Measurements from ENCODE around the gene SDF4.

DNA sequence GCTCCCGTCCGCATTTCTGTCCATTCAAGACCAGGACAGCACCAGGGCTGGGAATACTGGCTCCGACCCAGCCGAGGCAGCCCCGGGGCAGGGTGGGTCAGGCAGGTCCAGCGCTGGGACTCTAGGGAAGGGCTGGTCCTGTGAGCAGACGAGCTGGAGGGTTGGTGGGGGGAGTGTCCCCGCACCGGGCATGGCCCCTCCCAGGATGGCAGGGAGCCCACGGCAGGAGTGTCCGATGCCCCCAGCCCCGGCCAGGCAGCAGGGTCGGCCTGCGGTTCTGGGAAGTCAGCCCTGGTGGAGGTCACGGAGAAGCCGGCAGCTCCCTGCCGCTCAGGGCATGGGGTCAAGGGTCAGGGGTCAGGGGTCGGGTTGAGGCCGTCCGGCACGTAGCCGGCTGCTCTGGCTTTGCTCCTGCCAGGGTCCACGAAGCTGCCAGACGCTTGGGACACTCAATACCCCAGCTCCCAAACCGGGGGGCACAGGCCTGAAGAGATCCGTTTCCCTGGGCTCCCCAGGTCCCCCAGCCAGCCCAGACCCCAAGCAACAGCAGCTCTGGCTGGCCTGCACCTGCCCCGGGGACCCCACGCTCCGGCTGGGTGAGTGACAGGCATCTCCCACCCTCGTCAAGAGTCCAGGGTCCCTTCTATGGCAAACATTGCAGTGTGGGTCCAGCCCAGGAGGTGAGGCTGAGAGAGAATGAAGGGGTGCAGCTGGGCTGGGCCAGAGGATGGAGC lies 8.0 kb upstream of the SDF4 start:
- TF ChIP-seq, protein P1, sequence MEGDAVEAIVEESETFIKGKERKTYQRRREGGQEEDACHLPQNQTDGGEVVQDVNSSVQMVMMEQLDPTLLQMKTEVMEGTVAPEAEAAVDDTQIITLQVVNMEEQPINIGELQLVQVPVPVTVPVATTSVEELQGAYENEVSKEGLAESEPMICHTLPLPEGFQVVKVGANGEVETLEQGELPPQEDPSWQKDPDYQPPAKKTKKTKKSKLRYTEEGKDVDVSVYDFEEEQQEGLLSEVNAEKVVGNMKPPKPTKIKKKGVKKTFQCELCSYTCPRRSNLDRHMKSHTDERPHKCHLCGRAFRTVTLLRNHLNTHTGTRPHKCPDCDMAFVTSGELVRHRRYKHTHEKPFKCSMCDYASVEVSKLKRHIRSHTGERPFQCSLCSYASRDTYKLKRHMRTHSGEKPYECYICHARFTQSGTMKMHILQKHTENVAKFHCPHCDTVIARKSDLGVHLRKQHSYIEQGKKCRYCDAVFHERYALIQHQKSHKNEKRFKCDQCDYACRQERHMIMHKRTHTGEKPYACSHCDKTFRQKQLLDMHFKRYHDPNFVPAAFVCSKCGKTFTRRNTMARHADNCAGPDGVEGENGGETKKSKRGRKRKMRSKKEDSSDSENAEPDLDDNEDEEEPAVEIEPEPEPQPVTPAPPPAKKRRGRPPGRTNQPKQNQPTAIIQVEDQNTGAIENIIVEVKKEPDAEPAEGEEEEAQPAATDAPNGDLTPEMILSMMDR (IDR thresholded peaks at IDR 0.05; ENCODE audit: insufficient read depth, low read length, poor library complexity, severe bottlenecking), result no peak
- no peak for TF ChIP-seq EZH2phosphoT487 (conservative IDR thresholded peaks at IDR 0.05; ENCODE audit: low read length)

Data from SU-DHL-6 (cell line).